Progenitor cell of endocrine pancreas (in vitro differentiated cells): ENCODE data around the gene NKX2-4. TPM values are rescaled to one million over a fixed set of nuclear protein-coding genes. Genes with fewer than 3 reads are reported as not detected.

ENCODE experiments used
- DNase-seq: peaks from one replicate; pipeline ENCODE4 v3.0.0; 2021; ENCODE audit warnings: low spot score; ENCODE audit not compliant: unreplicated experiment
- H3K27ac Mint-ChIP-seq: 2 replicates; pipeline ENCODE4 v1.8.0; 2021; ENCODE audit warnings: mild to moderate bottlenecking, moderate library complexity, mixed read lengths
- H3K27me3 Mint-ChIP-seq: 2 replicates; pipeline ENCODE4 v1.8.0; 2021; ENCODE audit warnings: mixed read lengths
- H3K36me3 Mint-ChIP-seq: 2 replicates; pipeline ENCODE4 v1.8.0; 2022; ENCODE audit warnings: mixed read lengths; ENCODE audit not compliant: insufficient read depth
- H3K4me1 Mint-ChIP-seq: 2 replicates; pipeline ENCODE4 v1.8.0; 2021; ENCODE audit warnings: low read depth, mixed read lengths
- H3K4me3 Mint-ChIP-seq: 2 replicates; pipeline ENCODE4 v1.8.0; 2021; ENCODE audit warnings: low read depth, mild to moderate bottlenecking, moderate library complexity, mixed read lengths
- H3K9me3 Mint-ChIP-seq: 2 replicates; pipeline ENCODE4 v1.8.0; 2021; ENCODE audit warnings: low read depth, mixed read lengths
- total RNA-seq: library from RNA; stranded (reverse); gene quantifications from 2 replicates; pipeline ENCODE4 v1.2.1, GENCODE V29; 2021
- TF ChIP-seq, protein P1 (sequence below): fragments of 200-600 bp; sonication (generic); IDR thresholded peaks from one replicate; pipeline ENCODE4 v1.5.0; 2021; ENCODE audit warnings: antibody characterized with exemption, mild to moderate bottlenecking; ENCODE audit not compliant: unreplicated experiment

Gene NKX2-4
- total RNA-seq, 1 donor from 2014 or later, result not detected

- Mint-ChIP-seq H3K36me3 (no peaks in the 10 kb centered on the region), H3K4me1 (no peaks in the 10 kb centered on the region), H3K4me3 (no peak overlapping the region), H3K9me3 (peaks cover 20% of the 10 kb centered on the region), H3K27ac (no peak overlapping the region), H3K27me3 (peaks cover 31% of the 10 kb centered on the region)
- no peak for DNase-seq
- TF ChIP-seq, protein P1, sequence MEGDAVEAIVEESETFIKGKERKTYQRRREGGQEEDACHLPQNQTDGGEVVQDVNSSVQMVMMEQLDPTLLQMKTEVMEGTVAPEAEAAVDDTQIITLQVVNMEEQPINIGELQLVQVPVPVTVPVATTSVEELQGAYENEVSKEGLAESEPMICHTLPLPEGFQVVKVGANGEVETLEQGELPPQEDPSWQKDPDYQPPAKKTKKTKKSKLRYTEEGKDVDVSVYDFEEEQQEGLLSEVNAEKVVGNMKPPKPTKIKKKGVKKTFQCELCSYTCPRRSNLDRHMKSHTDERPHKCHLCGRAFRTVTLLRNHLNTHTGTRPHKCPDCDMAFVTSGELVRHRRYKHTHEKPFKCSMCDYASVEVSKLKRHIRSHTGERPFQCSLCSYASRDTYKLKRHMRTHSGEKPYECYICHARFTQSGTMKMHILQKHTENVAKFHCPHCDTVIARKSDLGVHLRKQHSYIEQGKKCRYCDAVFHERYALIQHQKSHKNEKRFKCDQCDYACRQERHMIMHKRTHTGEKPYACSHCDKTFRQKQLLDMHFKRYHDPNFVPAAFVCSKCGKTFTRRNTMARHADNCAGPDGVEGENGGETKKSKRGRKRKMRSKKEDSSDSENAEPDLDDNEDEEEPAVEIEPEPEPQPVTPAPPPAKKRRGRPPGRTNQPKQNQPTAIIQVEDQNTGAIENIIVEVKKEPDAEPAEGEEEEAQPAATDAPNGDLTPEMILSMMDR, result no peak
Observed at GRCh38 chr20:21411725-21412124, 14.4 kb upstream of the NKX2-4 start.

GRCh38 chr20:21399005-21399475 is 1.7 kb upstream of the NKX2-4 start:
- no peak for DNase-seq
- H3K27me3 Mint-ChIP-seq, result peaks cover 72% of the 10 kb centered on the region
- no peaks in the 10 kb centered on the region for H3K9me3 Mint-ChIP-seq
- no peaks in the 10 kb centered on the region for H3K36me3 Mint-ChIP-seq
- TF ChIP-seq, protein P1, result no peak
- no peak overlapping the region for H3K4me3 Mint-ChIP-seq
- no peak overlapping the region for H3K27ac Mint-ChIP-seq
- no peaks in the 10 kb centered on the region for H3K4me1 Mint-ChIP-seq

DNA sequence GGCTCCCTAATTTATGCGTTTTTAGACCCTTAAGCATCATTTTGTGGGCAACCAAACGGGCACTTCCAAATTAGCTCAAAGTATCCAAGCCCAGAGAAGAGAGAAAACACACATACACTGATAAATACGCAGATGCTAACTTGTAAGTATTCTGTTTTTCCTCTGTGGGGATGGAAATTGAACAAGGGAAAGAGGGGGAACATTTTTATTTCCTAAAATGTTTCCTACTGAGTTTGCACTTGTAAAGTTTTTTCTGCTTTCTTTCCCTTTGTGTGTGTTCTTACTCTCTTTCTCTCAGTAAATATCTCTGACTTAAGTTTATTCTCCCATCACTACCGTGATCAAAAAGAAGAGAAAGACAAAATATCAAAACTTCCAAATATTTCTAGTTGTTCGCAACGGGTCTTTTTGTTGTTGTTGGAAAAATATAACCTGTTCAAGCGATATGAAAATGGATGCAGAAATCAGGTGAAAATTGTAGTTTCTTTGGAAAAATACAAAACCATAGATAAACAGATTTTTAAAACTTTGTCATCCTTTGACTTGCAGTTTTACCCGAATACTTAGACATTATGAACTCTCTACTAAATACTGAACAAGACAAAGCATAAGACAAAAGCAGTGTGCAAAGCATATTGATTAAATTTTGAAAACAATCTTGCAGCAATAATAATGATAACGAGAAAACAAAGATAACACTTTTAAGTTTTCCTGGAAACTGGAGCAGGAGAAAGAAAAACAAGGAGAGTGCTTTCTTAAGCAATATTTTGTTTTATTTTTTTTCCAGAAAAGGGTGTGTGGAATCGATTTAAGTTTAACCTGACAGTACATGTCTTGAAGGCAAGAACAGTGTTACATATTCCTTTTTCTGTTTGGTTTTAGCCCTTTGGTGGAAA is 1.0 kb upstream of the NKX2-4 start:
- TF ChIP-seq, protein P1, result no peak
- Mint-ChIP-seq H3K27ac (peak overlapping the region; percentile 33), H3K27me3 (peaks cover 74% of the 10 kb centered on the region), H3K36me3 (no peaks in the 10 kb centered on the region), H3K4me1 (no peaks in the 10 kb centered on the region), H3K9me3 (no peaks in the 10 kb centered on the region), H3K4me3 (no peak overlapping the region)
- no peak for DNase-seq

DNA sequence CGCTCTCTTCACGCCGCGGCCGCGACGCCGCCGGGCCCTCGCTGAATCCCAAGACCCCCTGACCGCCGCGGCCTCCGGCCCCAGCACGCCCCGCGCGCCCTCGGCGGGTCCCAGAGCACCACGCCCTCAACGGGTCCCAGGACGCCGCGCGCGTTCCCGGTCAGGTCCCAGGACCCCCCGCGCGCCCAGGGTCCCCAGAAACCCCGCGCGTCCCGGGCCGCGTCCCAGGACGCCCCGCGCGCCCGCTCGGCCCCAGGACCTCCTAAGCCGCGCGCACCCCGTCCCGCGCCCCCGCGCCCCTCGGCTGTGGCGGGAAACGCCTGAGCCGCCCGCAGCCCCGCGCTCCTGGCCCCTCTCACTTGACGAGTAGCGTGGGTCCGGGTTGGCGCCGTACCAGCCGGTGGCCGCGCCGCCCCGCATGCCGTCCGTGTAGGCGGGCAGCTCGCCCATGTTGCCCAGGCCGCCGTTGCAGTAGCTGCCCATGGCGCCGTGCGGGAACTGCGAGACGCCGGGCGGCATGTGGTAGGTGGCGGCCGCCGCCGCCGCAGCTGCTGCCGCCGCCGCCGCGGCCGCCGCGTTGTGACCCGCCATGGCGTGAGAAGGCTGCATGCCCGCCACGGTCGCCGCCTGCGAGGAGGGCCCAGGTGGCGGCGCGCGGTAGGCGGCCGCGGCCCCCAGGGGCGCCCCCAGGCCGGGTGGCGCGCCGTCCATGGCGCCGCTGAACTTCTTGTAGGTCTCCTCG is 556 bp downstream of the NKX2-4 start:
- no peak overlapping the region for H3K27ac Mint-ChIP-seq
- TF ChIP-seq, protein P1, result no peak
- no peaks in the 10 kb centered on the region for H3K36me3 Mint-ChIP-seq
- H3K27me3 Mint-ChIP-seq, result peaks cover 78% of the 10 kb centered on the region
- H3K4me3 Mint-ChIP-seq, result no peak overlapping the region
- peaks cover 2% of the 10 kb centered on the region for H3K4me1 Mint-ChIP-seq
- no peaks in the 10 kb centered on the region for H3K9me3 Mint-ChIP-seq
- DNase-seq, result peak; percentile 14
